Measurements from ENCODE around the gene STAC3.

DNA sequence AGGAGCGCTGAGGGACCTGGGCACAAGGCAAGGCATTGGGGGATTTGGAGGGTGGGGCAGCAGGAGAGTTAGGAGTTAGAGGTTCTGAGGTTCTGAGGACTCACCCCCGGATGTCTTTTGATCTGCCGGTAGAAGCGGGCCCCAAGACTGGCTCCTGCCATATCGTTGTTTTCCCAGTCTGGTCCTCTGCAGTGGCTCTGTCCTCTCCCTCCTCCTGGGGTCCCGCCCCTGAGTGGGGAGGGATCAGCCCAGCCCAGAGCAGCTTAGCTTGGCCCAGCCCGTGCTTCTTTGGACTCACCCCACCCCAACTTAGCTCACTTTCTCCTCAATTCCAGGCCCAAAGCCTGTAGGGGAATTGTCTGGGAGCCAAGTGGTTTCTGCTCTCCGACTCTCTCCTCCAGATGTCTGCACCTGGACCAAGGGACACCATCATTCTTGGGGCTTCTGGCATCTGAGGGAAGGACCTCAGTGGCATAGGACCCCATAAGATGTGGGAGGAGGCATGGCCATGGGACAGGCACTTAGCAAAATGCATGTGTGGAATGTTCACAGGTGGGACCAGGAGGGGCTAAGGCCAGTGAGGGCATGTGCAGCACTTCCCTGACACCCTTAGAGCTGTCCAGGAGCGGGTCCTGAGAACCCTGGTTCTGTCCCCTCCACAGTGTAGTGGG, 13.9 kb downstream of the STAC3 start:
- TF ChIP-seq CTCF (conservative IDR thresholded peaks at IDR 0.05 in 1 of 2, IDR thresholded peaks at IDR 0.05 in 1 of 2; ENCODE audit: low read depth in 1 of 2, low read length in 2 of 2), result no peak
- TF ChIP-seq EZH2 (IDR thresholded peaks at IDR 0.05; ENCODE audit: low read length, missing control alignments), result no peak
